ENCODE results near the gene ZNF615.
"Not testable (repeated sequence)": the region's sequence is repeated elsewhere in the genome, so short reads cannot be mapped to it uniquely, and the experiment has no call there.

ZNF615 gene

DNA sequence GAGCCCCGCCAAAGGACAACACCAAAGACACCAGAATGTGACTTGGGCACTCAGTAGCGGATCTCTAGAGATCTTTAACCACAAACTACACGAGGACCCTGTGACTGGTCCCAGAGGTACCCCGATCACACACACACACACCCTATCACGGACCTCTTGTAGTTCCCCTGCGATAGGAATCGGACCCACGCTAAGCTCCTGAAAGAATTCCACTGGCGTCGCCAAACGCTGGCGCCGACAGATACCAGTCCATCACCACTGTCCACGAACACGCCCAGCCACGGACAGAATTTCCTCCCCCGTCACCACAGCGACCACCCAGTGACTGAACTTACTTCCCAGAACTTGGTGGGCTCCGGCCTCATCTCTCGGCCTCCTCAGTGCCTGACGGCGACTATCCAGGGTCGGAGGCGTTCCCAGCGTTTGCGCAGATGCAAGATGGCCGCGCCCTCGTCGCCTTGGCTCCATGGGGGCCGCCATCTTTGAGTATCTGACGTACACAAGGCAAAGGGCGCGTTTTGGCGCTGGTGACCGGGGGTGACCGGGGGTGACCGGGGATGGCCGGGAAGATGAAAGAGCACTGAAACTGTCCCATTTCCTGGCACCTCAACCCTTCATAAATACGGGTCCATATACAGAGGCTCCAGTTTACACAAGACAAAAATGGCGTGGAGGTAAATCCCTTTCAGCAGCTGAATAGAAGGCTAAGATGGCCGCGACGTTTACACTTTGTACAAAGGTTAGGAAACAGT, at the start of gene ZNF615:
TSS of gene ZNF615 (minus strand) at position 406 of the 752 bp plus-strand sequence. CDS start 4,500 bp downstream, outside the sequence.
- peak; percentile 75 for DNase-seq (ENCODE audit: low spot score)

GRCh38 chr19:52056480-52056879, 48.5 kb upstream of the ZNF615 start:
- not testable (repeated sequence) for DNase-seq (ENCODE audit: low spot score)

DNA sequence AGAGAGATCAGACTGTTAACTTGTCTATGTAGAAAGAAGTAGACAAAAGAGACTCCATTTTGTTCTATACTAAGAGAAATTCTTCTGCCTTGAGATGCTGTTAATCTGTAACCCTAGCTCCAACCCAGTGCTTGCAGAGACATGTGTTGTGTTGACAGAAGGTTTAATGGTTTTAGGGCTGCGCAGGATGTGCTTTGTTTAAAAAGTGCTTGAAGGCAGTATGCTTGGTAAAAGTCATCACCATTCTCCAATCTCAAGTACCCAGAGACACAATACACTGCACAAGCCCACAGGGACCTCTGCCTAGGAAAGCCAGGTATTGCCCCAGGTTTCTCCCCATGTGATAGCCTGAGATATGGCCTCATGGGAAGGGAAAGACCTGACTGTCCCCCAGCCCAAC, 43.7 kb upstream of the ZNF615 start:
- DNase-seq (ENCODE audit: low spot score) = not testable (repeated sequence)

GRCh38 chr19:52048555-52049501, 40.8 kb upstream of the ZNF615 start, which contains the start of gene ZNF432:
Gene ZNF432 (minus strand): TSS chr19:52048838. CDS start chr19:52046868, 1,970 bp downstream.
- peak; percentile 68 for DNase-seq (ENCODE audit: low spot score)

- DNase-seq (ENCODE audit: low spot score) = no peak
Measured at GRCh38 chr19:52039169-52039568, 31.2 kb upstream of the ZNF615 start.

DNA sequence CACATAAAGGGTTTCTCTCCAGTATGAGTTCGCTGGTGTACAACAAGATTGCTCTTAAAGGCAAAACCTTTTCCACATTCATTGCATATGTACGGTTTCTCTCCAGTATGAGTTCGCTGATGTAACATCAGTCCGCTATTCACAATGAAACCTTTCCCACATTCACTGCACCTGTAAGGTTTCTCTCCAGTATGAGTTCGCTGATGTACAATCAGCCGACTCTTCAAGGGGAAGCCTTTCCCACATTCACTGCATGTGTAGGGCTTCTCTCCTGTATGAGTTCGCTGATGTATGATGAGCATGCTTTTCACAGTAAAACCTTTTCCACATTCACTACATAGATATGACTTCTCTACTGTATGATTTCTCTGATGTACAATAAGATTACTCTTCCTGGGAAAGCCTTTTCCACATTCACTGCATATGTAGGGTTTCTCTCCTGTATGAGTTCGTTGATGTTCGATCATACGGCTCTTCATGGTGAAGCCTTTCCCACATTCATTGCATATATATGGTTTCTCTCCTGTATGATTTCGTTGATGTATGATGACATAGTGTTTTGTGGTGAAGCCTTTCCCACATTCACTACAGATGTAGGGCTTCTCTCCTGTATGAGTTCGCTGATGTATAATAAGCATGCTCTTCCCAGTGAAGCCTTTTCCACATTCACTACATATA, 26.2 kb upstream of the ZNF615 start:
- no peak for DNase-seq (ENCODE audit: low spot score)

- DNase-seq (ENCODE audit: low spot score) = peak; percentile 3
Measured at GRCh38 chr19:52028780-52029123, 20.7 kb upstream of the ZNF615 start.

- peak; percentile 89 for DNase-seq (ENCODE audit: low spot score)
Measured at GRCh38 chr19:52028027-52028779, 20.2 kb upstream of the ZNF615 start, which contains the start of gene ZNF614. Gene ZNF614 (minus strand): TSS chr19:52028379. CDS start chr19:52025745, 2,634 bp downstream.

DNA sequence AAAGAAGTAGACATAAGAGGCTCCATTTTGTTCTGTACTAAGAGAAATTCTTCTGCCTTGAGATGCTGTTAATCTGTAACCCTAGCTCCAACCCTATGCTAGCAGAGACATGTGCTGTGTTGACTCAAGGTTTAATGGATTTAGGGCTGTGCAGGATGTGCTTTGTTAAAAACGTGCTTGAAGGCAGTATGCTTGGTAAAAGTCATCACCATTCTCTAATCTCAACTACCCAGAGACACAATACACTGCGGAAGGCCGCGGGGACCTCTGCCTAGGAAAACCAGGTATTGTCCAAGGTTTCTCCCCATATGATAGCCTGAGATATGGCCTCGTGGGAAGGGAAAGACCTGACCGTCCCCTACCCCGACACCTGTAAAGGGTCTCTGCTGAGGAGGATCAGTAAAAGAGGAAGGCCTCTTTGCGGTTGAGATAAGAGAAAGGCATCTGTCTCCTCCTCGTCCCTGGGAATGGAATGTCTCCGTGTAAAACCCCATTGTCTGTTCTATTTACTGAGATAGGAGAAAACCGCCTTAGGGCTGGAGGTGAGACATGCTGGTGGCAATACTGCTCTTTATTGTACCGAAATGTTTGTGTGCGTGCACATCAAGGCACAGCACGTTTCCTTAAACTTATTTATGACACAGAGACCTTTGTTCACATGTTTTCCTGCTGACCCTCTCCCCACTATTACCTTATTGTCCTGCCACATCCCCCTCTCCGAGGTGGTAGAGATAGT, 18.4 kb upstream of the ZNF615 start:
- not testable (repeated sequence) for DNase-seq (ENCODE audit: low spot score)

DNA sequence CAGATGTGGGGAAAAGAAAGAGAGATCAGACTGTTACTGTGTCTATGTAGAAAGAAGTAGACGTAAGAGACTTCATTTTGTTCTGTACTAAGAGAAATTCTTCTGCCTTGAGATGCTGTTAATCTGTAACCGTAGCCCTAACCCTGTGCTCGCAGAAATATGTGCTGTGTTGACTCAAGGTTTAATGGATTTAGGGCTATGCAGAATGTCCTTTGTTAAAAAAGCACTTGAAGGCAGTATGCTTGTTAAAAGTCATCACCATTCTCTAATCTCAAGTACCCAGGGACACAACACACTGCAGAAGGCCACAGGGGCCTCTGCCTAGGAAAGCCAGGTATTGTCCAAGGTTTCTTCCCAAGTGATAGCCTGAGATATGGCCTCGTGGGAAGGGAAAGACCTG, 16.5 kb upstream of the ZNF615 start:
- not testable (repeated sequence) for DNase-seq (ENCODE audit: low spot score)

GRCh38 chr19:52022193-52022592, 14.2 kb upstream of the ZNF615 start:
- DNase-seq (ENCODE audit: low spot score) = no peak

DNA sequence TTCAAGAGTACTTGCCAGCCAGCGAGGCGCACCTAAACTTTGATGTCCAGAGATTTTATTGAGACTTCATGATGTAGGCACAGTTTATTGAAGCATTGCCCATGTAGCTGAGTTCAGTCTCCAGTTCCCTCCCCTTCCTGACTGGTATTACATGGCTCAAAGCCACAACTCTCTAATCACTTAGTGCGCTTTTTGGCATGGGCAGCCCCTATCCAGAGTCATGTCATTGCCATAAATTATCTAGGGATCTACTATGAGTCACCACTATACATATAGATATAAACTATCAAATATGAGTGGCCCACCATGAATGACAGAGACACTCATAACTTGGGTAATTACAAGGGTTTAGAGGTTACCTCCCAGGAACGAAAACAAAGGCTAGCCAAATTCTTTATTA, 12.5 kb upstream of the ZNF615 start:
- no peak for DNase-seq (ENCODE audit: low spot score)

DNA sequence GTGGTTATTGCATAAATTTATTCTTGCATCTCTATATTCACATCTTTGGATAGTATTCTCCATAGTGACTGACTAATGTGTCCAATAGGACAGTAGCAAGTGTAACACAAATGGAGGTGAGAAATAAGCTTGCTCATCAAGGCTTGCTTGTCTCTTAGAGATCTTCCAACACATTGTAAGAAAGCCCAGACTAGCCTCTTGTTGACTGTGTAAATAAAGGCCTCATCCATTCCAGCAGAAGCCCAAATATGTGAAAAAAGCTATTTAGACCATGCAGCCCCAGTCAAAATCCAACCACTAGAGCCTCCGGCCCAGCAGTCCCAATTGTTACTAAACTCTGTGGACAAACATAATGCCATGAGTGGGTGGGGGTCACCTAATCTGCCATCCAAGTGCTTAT, 2.7 kb upstream of the ZNF615 start:
- no peak for DNase-seq (ENCODE audit: low spot score)

GRCh38 chr19:52007451-52007805, 583 bp downstream of the ZNF615 start:
- DNase-seq (ENCODE audit: low spot score) = no peak

GRCh38 chr19:51994048-51994644, 13.9 kb downstream of the ZNF615 start:
- no peak for DNase-seq (ENCODE audit: low spot score)

DNA sequence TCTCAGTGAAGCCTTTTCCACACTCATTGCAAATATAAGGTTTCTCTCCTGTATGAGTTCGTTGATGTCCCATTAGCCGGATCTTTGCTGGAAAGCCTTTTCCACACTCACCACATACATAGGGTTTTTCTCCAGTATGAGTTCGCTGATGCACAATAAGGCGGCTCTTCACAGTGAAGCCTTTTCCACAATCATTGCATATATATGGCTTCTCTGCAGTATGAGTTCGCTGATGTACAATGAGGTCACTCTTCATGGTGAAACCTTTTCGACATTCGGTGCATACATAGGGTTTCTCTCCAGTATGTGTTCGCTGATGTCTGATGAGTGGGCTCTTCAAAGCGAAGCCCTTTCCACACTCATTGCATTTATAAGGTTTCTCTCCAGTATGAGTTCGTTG, 14.6 kb downstream of the ZNF615 start:
- DNase-seq (ENCODE audit: low spot score) = no peak

GRCh38 chr19:51986309-51987291, 21.4 kb downstream of the ZNF615 start, which contains the start of gene ZNF350:
Gene ZNF350 (minus strand): TSS chr19:51986840. CDS start chr19:51974360, 12,480 bp downstream.
- DNase-seq (ENCODE audit: low spot score) = no peak

DNA sequence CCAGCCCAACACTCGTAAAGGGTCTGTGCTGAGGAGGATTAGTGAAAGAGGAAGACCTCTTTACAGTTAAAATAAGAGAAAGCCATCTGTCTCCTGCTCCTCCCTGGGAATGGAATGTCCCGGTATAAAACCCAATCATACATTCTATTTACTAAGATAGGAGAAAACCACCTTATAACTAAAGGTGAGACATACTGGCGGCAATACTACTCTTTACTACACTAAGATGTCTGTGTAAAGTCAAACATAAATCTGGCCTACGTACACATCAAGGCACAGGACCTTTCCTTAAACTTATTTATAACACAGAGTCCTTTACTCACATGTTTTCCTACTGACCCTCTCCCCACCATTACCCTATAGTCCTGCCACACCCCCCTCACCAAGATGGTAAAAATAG, 24.6 kb downstream of the ZNF615 start:
- DNase-seq (ENCODE audit: low spot score) = no peak

- not testable (repeated sequence) for DNase-seq (ENCODE audit: low spot score)
Measured at GRCh38 chr19:51980926-51981325, 27.1 kb downstream of the ZNF615 start.
